ENCODE measurements around the gene UNK.
A peak's percentile ranks its signal among the peaks of the same experiment; 100 is the strongest.

Gene UNK

GRCh38 chr17:75753514-75754377 lies 30.9 kb upstream of the UNK start:
- H3K27ac ChIP-seq, result peak overlapping the region; percentile 98
- ChIA-PET CTCF (no interaction called here), POLR2A (ENCODE audit: low non-redundant PET) (no interaction called here)
- DNase-seq (ENCODE audit: low spot score), result no peak
- TF ChIP-seq CTCF (conservative IDR thresholded peaks at IDR 0.05; ENCODE audit: low read depth), result no peak

- TF ChIP-seq CTCF (conservative IDR thresholded peaks at IDR 0.05; ENCODE audit: low read depth), result no peak
- no peak for DNase-seq (ENCODE audit: low spot score)
- peak overlapping the region; percentile 98 for H3K27ac ChIP-seq
- ChIA-PET POLR2A (ENCODE audit: low non-redundant PET) (no interaction called here), CTCF (no interaction called here)
Measured at GRCh38 chr17:75754378-75755204, 30.0 kb upstream of the UNK start.

- POLR2A ChIA-PET (ENCODE audit: low non-redundant PET), result no interaction called here
- CTCF ChIA-PET, result interaction anchor here (0.7 kb wide), 1 partner anchor 61 kb away, joined by 4 read pairs; no protein-coding TSS in a partner anchor
- no peak for TF ChIP-seq CTCF (conservative IDR thresholded peaks at IDR 0.05; ENCODE audit: low read depth)
- DNase-seq (ENCODE audit: low spot score), result no peak
- H3K27ac ChIP-seq, result peak overlapping the region; percentile 98
Measured at GRCh38 chr17:75755205-75755901, 29.3 kb upstream of the UNK start.

- ChIA-PET CTCF (interaction anchor here (0.7 kb wide), 2 partner anchors 62 to 76 kb away, joined by 4 read pairs; no protein-coding TSS in a partner anchor), POLR2A (ENCODE audit: low non-redundant PET) (no interaction called here)
- TF ChIP-seq CTCF (conservative IDR thresholded peaks at IDR 0.05; ENCODE audit: low read depth), result no peak
- H3K27ac ChIP-seq, result peak overlapping the region; percentile 98
- DNase-seq (ENCODE audit: low spot score), result no peak
Measured at GRCh38 chr17:75755990-75756389, 28.6 kb upstream of the UNK start.

GRCh38 chr17:75756451-75757085 lies 28.0 kb upstream of the UNK start:
- ChIA-PET CTCF (interaction anchor here (0.6 to 0.7 kb wide), 2 partner anchors 58 to 77 kb away, joined by 4 read pairs; no protein-coding TSS in a partner anchor), POLR2A (ENCODE audit: low non-redundant PET) (no interaction called here)
- TF ChIP-seq CTCF (conservative IDR thresholded peaks at IDR 0.05; ENCODE audit: low read depth), result no peak

More at GRCh38 chr17:75756451-75757085, 28.0 kb upstream of the UNK start:
- peak overlapping the region; percentile 98 for H3K27ac ChIP-seq
- no peak for DNase-seq (ENCODE audit: low spot score)

Measured in RWPE1 (cell line).